Left ventricle myocardium superior (tissue), 1 donor: ENCODE results near the gene OR4K5. TPM values are rescaled to one million over a fixed set of nuclear protein-coding genes. Genes with fewer than 3 reads are reported as not detected.

Experiments used
- total RNA-seq: library from RNA; stranded (reverse); fragmentation: NEBNext Ultra II Directional; extraction: Animal tissue kit (Norgen Biotek cat#: 25700); gene quantifications from one replicate; pipeline ENCODE4 v1.2.1, GENCODE V29; 2021
- donor health status: DM: no; HTN: yes; CAD: no; lungs with severe emphysema.

Gene OR4K5
- total RNA-seq, 1 donor from 2014 or later = not detected

Other genes with a start within 250 kb of the OR4K5 start
- not detected for gene OR11H2, start 206.7 kb upstream of the OR4K5 start, total RNA-seq
- not detected for gene OR4Q3, start 177.0 kb upstream of the OR4K5 start, total RNA-seq
- not detected for gene OR4M1, start 147.1 kb upstream of the OR4K5 start, total RNA-seq
- gene OR4N2, start 116.8 kb upstream of the OR4K5 start, total RNA-seq = not detected
- gene OR4K2, start 45.5 kb upstream of the OR4K5 start, total RNA-seq = not detected
- not detected for gene OR4K1, start 10.3 kb downstream of the OR4K5 start, total RNA-seq
- gene OR4K15, start 55.0 kb downstream of the OR4K5 start, total RNA-seq = not detected
- not detected for gene OR4Q2, start 81.6 kb downstream of the OR4K5 start, total RNA-seq
- gene OR4K14, start 98.7 kb downstream of the OR4K5 start, total RNA-seq = not detected
- not detected for gene OR4K13, start 115.4 kb downstream of the OR4K5 start, total RNA-seq
- gene OR4L1, start 139.4 kb downstream of the OR4K5 start, total RNA-seq = not detected
- not detected for gene OR4K17, start 190.1 kb downstream of the OR4K5 start, total RNA-seq
- gene OR4N5, start 218.2 kb downstream of the OR4K5 start, total RNA-seq = not detected